NCI-H2196 treated with DMSO at 0.1 percent for 48 hours (cell line): Measurements from ENCODE around the gene SLC9A8.

Source experiments
- DNase-seq: peaks from one replicate; lab custom pipeline; 2025; ENCODE audit not compliant: unreplicated experiment; lab: John Stamatoyannopoulos, UW

SLC9A8 gene

GRCh38 chr20:49811825-49812506, 662 bp upstream of the SLC9A8 start:
- no peak for DNase-seq

- no peak for DNase-seq
Measured at GRCh38 chr20:49813305-49813974, 812 bp downstream of the SLC9A8 start.

- DNase-seq = no peak
Measured at GRCh38 chr20:49814057-49814694, 1.5 kb downstream of the SLC9A8 start.

GRCh38 chr20:49818816-49819215, 6.2 kb downstream of the SLC9A8 start:
- DNase-seq = no peak

- no peak for DNase-seq
Measured at GRCh38 chr20:49819702-49820101, 7.1 kb downstream of the SLC9A8 start.

GRCh38 chr20:49821381-49821780, 8.8 kb downstream of the SLC9A8 start:
- DNase-seq = no peak

- DNase-seq = no peak
Measured at GRCh38 chr20:49821870-49822331, 9.3 kb downstream of the SLC9A8 start.

- peak; percentile 48 for DNase-seq
Measured at GRCh38 chr20:49823152-49823847, 10.7 kb downstream of the SLC9A8 start.

- DNase-seq = no peak
Measured at GRCh38 chr20:49824206-49824605, 11.6 kb downstream of the SLC9A8 start.

- DNase-seq = peak; percentile 81
Measured at GRCh38 chr20:49825521-49826033, 12.9 kb downstream of the SLC9A8 start.

- no peak for DNase-seq
Measured at GRCh38 chr20:49831022-49831769, 18.6 kb downstream of the SLC9A8 start.

GRCh38 chr20:49831770-49832631, 19.4 kb downstream of the SLC9A8 start:
- DNase-seq = no peak

GRCh38 chr20:49832632-49833327, 20.2 kb downstream of the SLC9A8 start:
- DNase-seq = no peak

GRCh38 chr20:49833483-49833882, 20.9 kb downstream of the SLC9A8 start:
- no peak for DNase-seq

GRCh38 chr20:49835031-49835430, 22.4 kb downstream of the SLC9A8 start:
- no peak for DNase-seq

- no peak for DNase-seq
Measured at GRCh38 chr20:49838546-49838945, 25.9 kb downstream of the SLC9A8 start.

GRCh38 chr20:49843139-49843538, 30.5 kb downstream of the SLC9A8 start:
- no peak for DNase-seq

GRCh38 chr20:49843770-49844380, 31.2 kb downstream of the SLC9A8 start:
- DNase-seq = no peak

GRCh38 chr20:49845060-49845459, 32.4 kb downstream of the SLC9A8 start:
- no peak for DNase-seq
